Tibial artery (tissue), 4 donors: ENCODE results near the gene BCL2A1.
"Not testable (repeated sequence)": the region's sequence is repeated elsewhere in the genome, so short reads cannot be mapped to it uniquely, and the experiment has no call there.

ENCODE experiments used
- DNase-seq, 2 donors: peaks; one replicate each; pipeline ENCODE4 v3.0.0-alpha.2; 2019
- H3K27ac ChIP-seq, 2 donors: fragments of 200-600 bp; sonication (generic) in 1 of 2; 1 replicate in 1 of 2; 2 replicates in 1 of 2; pipeline ENCODE4 v1.5.1; 2018 to 2019; ENCODE audit warnings: mild to moderate bottlenecking in 1 of 2
- H3K27me3 ChIP-seq, 2 donors: fragments of 200-600 bp; sonication (generic) in 1 of 2; one replicate each; pipeline versions ENCODE4 v1.5.1 to v1.6.0; 2016 to 2019
- H3K36me3 ChIP-seq, 3 donors: fragments of 200-600 bp; sonication (generic) in 2 of 3; one replicate each; pipeline ENCODE4 v1.5.1; 2016 to 2019; ENCODE audit warnings: mild to moderate bottlenecking in 2 of 3
- H3K4me1 ChIP-seq, 4 donors: fragments of 200-600 bp; sonication (generic) in 2 of 4; 1 replicate in 3 of 4; 2 replicates in 1 of 4; pipeline ENCODE4 v1.5.1; 2016 to 2019
- H3K4me3 ChIP-seq, 2 donors: fragments of 200-600 bp; sonication (generic) in 1 of 2; 1 replicate in 1 of 2; 2 replicates in 1 of 2; pipeline ENCODE4 v1.5.1; 2018 to 2019; ENCODE audit warnings: mild to moderate bottlenecking in 2 of 2
- H3K9me3 ChIP-seq, 3 donors: fragments of 200-600 bp; sonication (generic) in 1 of 3; one replicate each; pipeline ENCODE4 v1.5.1; 2016 to 2019
- CTCF ChIP-seq, 2 experiments: fragments of 200-600 bp in 1 of 2; fragments of 450-650 bp in 1 of 2; IDR thresholded peaks; one replicate each; pipeline ENCODE4 v1.5.1; 2017 to 2019; ENCODE audit warnings: antibody characterized with exemption in 2 of 2, mild to moderate bottlenecking in 1 of 2, moderate library complexity in 1 of 2
- intact Hi-C: fragments of 100-400 bp; cut with DNase I; formaldehyde crosslinking; loops from one replicate; pipeline ENCODE4 v1.15.0; 2023; ENCODE audit warnings: low total_unique reads

Gene BCL2A1

GRCh38 chr15:79970624-79971434 lies at the start of gene BCL2A1:
Gene BCL2A1 (minus strand): TSS chr15:79971196. CDS start chr15:79971119, 77 bp downstream.
- no peaks in the 10 kb centered on the region for H3K4me1 ChIP-seq
- no peak for DNase-seq
- H3K36me3 ChIP-seq = no peaks in the 10 kb centered on the region
- no peaks in the 10 kb centered on the region for H3K9me3 ChIP-seq
- TF ChIP-seq CTCF (IDR thresholded peaks at IDR 0.05) = no peak
- no peak within 1 kb of the TSS for H3K4me3 ChIP-seq
- H3K27me3 ChIP-seq = no peaks in the 10 kb centered on the region
- no peak within 1 kb of the TSS for H3K27ac ChIP-seq
- intact Hi-C loops = no loop called here

DNA sequence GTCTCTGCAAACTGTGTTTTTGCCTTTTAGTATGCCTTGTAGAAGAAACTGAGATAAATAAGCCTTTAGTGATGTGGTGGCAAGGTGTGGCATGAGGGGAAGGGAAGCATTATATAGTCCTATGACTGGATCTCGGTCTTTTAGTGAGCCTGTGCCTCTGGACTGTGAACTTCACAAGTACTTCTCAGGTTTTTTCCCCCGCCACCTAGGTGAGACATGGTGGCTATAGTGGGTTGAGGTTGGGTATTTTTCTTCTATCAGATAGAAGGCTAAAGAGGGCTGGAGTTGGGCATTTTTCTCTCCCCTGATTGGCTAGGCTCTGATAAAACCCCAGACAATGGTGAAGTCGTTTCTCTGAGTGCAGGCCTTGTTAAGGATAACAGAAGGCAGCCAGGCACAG lies 49.7 kb upstream of the BCL2A1 start:
- no peak overlapping the region for H3K4me3 ChIP-seq

GRCh38 chr15:80020149-80020548 lies 49.2 kb upstream of the BCL2A1 start:
- H3K4me1 ChIP-seq, DNase-seq, intact Hi-C loops, H3K27me3 ChIP-seq, H3K27ac ChIP-seq, H3K9me3 ChIP-seq, H3K36me3 ChIP-seq, H3K4me3 ChIP-seq: not testable (repeated sequence)

More for the DNA sequence above, 49.7 kb upstream of the BCL2A1 start:
- DNase-seq = no peak
- Histone ChIP-seq H3K36me3 (no peaks in the 10 kb centered on the region), H3K27me3 (peaks cover 0 to 8% of the 10 kb centered on the region in 2 donors), H3K9me3 (no peaks in the 10 kb centered on the region), H3K27ac (no peak overlapping the region), H3K4me1 (no peaks in the 10 kb centered on the region)
- no peak for TF ChIP-seq CTCF (IDR thresholded peaks at IDR 0.05)
- intact Hi-C loops = no loop called here

DNA sequence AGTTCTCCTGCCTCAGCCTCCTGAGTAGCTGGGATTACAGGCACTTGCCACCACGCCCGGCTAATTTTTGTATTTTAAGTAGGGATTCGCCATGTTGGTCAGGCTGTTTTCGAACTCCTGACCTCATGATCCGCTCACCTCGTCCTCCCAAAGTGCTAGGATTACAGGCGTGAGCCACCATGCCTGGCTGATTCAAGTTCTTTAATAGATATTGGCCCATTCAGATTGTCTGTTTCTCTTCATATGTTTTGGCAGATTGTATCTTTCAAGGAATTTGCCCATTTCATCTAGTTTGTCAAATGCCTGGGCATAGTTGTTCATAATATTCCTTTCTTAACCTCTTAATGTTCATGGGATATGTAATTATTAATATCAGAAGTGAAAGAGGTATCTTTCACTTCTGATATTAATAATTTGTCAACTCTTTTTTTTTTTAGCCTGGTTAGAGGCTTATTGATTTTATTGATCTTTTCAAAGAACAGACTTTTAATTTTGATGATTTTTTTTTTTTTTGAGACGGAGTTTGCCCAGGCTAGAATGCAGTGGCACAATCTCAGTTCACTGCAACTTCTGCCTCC lies 48.3 kb upstream of the BCL2A1 start:
- Histone ChIP-seq H3K27me3 (peaks cover 0 to 6% of the 10 kb centered on the region in 2 donors), H3K4me3 (no peak overlapping the region), H3K9me3 (no peaks in the 10 kb centered on the region), H3K4me1 (no peaks in the 10 kb centered on the region), H3K27ac (no peak overlapping the region), H3K36me3 (no peaks in the 10 kb centered on the region)
- intact Hi-C loops = no loop called here
- no peak for DNase-seq
- TF ChIP-seq CTCF (IDR thresholded peaks at IDR 0.05) = no peak

GRCh38 chr15:80017139-80017538 lies 46.1 kb upstream of the BCL2A1 start:
- intact Hi-C loops, H3K36me3 ChIP-seq, H3K27me3 ChIP-seq, H3K27ac ChIP-seq, H3K9me3 ChIP-seq, H3K4me3 ChIP-seq, H3K4me1 ChIP-seq, DNase-seq: not testable (repeated sequence)

GRCh38 chr15:80016506-80016905 lies 45.5 kb upstream of the BCL2A1 start:
- H3K27ac ChIP-seq, DNase-seq, H3K36me3 ChIP-seq, H3K9me3 ChIP-seq, H3K4me3 ChIP-seq, H3K4me1 ChIP-seq, intact Hi-C loops, H3K27me3 ChIP-seq: not testable (repeated sequence)

DNA sequence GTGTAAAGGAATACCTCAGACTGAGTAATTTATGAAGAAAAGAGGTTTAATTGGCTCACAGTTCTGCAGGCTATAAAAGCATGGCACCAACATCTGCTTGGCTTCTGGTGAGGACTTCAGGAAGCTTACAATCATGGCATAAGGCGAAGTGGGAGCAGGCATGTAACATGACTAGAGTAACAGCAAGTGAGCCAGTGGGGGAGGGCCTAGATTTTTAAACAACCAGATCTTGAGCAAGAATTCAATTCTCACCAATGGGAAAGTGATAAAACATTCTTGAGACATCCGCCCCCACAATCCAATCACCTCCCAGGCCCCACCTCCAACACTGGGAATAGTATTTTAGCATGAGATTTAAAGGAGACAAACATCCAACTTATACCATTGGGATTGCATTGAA lies 44.2 kb upstream of the BCL2A1 start:
- Histone ChIP-seq H3K36me3 (no peaks in the 10 kb centered on the region), H3K4me1 (no peaks in the 10 kb centered on the region), H3K27ac (no peak overlapping the region), H3K4me3 (no peak overlapping the region), H3K9me3 (no peaks in the 10 kb centered on the region), H3K27me3 (no peaks in the 10 kb centered on the region)
- intact Hi-C loops = no loop called here
- DNase-seq = no peak
- TF ChIP-seq CTCF (IDR thresholded peaks at IDR 0.05) = no peak

- DNase-seq, H3K4me3 ChIP-seq, H3K27ac ChIP-seq, H3K36me3 ChIP-seq, intact Hi-C loops, H3K4me1 ChIP-seq, H3K27me3 ChIP-seq, H3K9me3 ChIP-seq: not testable (repeated sequence)
Observed at GRCh38 chr15:80014186-80014585, 43.2 kb upstream of the BCL2A1 start.
